ENCODE results near the gene RALGDS.

The RALGDS gene

DNA sequence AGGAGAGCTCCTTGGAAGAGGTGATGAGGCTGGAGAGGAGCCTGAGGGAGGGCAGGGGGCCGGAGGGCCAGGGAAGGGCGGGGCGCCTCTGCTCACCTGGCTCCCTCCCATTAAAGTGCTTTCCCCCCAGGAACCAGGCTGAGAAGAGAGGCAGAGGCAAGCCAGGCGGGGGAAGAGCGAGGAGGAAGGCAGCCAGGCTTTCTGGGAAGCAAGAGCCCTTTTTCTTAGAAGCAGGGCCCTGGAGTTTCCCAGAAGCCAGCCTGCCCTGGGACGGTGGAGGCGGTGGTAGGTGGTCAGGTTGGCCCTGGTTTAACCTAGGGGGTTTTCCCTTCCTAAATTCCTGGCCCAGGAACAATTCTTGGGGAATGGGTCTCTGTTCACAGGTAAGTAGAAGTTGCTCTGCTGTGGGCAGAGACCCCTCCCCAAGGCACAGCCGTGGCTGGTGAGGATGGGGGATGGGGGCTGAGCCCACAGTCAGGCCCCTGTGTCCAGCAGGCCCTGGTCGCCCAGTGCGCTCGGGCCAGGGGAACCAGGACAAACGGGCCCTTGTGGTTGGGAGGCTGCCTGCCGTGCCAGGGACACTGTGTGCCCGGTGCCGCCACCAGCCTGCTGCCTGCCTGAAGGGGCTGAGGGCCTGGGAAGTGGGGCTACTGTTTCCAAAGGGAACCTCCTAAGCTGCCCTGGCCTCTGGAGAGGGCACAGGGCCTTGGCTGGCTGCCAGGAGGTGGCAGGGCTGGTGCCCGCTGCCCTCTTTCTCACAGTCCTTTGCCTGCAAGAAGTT, 16.6 kb upstream of the RALGDS start:
- no peak for FAIRE-seq
- DNase-seq (ENCODE audit: low spot score): no peak

DNA sequence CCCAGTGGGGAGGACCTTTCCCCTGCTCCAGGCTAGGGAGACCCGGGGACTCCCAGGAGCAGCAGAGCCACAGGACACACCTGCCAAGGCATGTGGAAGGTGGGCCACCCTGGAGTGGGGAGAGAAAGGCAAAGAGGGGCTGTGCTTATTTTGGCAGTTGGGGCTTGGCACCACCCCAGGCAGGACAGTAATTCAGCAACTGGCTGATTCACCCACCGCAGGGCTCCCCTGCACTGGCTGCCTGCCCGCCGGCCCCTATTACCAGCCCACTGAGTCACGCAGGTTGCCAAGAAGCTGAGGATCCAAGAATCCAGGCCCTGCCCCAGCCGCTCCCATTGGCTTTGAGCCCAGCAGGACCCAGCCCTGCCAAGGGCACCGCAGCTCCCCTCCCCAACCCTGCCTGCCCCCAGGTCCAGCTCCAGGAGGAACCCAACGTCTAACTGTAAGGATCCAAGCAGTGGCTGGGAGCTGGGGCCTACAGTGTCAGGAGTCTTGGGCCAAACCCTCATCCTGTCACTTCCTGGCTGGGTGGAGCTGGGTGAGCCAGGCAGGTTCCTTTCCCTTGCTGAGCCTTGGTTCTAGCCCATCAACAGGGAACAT, 14.2 kb upstream of the RALGDS start:
- DNase-seq (ENCODE audit: low spot score) (peak; percentile 94), FAIRE-seq (peak; percentile 79)

DNA sequence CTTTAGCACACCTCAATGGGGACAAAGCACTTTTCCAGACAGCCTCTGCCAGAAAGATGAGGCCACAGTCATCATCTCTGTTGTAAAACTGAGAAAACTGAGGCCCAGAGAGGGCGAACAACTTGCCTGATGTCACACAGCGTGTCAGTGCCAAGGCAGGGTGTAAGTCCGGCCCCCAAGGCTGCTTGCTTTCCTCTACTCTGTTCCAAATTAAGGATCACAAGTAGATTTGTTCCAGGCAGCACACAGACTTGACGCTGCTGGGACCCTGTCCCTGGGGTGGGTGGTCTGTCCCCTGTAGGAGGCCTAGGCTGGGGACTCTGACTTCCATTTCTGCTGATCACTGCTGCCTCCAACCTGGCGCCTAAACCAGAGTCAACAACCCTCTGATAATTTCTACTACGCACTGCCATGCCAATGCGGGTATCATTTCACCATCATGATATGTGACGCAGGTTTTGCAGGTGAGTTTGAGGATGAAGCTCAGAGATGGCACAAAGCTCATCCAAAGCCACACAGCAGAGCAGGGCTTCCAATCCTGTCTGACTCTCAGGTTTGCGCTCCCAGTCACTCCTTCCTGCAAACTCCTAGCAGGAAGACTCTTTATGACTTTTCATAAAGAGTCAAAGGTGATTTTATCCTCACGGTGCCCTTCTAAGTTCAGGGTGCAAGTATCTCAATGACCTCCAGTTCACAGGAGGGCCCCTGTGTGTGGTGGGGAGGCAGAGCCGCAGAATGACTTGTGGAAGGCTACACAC, 13.5 kb upstream of the RALGDS start:
- no peak for FAIRE-seq

DNA sequence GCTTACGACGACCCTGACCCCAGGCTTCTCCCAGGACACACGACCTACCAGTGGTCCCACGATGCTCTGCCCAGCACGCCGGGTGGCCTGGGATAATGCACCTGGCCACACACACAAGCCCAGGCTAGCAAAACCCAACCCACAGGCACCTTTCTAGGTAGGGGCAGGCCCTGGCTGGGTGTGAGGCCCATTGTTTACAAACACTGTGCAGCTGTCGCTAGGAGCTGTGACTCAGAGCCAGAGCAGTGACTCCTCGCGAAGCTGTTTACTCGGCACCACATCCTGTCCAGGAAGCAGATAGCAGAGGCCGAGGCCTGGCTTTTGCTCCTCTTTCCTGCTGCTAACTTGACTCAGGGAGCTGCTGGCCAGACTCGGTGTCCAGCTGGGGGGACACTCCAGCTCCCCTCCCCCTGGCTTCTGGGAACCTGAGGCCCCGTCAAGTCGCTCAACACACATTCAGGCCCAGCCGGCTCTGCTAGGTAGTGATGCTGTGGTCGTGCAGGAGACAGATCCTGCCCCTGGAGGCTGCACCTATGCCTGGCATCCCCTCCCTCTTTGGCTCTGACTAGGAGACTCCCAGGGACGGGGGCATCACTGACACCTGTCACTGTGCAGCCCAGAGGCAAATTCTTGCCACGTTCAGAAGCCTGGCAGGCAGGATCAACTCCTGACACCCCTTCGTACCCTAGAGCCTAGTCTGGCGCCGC, 12.8 kb upstream of the RALGDS start:
- FAIRE-seq (peak; percentile 79), DNase-seq (ENCODE audit: low spot score) (peak; percentile 96)

More for the DNA sequence above, 13.5 kb upstream of the RALGDS start:
- no peak for DNase-seq (ENCODE audit: low spot score)

DNA sequence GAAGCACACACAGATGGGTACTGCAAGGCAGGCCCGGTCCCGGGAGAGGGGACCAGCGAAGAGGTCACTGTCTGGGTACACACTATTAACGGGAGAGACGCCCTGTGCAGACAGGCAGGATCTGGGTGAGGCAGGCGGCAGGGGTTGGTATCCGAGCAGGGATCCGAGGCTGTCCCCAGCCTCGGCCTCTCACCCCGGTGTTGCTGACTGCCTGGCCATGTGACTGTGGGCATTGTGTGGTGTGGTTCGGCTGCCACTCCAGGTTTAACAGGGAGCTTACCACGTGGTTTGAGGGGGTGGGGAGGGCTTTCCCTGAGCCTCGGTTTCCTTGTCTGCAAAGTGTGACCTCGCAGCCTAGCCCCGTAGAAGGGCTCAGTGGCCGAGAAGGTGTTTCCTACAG, 11.1 kb upstream of the RALGDS start:
- DNase-seq (ENCODE audit: low spot score): no peak
- no peak for FAIRE-seq

DNA sequence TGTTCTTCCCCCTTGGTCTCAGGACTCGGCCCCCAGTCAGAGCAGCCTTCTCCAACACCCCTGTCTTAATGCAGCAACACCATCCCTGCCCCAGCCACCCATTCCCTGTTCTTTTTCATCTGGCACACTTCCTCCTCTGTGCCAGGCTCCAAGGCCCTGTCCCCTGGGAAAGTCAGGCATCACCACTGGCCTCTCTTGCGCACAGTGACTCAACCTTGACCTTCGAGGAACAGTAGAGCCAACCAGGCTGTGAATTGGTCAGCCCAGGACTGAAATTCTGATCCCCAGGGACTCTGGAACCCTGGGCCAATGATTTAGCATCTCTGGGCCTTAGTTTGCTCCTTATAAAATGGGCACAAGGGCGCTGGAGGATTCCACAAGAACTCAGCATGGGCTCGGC, 10.5 kb upstream of the RALGDS start:
- no peak for FAIRE-seq
- no peak for DNase-seq (ENCODE audit: low spot score)

DNA sequence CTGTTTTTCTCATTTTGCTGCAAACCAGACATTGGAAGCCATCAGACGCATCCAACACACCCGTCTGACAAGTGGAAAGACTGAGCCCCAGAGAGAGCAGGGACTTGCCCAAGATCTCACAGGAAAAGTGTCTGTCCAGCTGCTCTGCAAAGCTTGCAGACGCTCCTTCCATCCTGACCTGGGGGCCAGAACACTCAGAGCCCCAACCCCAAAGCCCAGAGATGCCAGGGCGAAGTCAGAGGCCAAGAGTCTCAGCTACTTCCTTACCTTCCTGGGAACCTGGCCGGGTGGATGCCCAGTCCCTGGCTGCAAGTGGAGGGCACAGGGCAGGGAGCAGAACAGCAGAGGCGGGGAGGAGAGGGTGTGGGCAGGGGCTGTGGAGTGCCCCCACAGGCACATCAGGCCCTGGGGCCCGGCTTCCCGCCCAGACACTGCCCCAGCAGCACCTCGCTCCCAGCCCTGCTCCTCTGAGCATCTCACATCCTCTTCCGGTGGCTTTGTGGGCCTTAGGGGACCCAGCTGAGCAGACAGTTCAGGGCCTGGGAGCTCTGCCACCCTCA, 9.7 kb upstream of the RALGDS start:
- DNase-seq (ENCODE audit: low spot score) (no peak), FAIRE-seq (no peak)

DNA sequence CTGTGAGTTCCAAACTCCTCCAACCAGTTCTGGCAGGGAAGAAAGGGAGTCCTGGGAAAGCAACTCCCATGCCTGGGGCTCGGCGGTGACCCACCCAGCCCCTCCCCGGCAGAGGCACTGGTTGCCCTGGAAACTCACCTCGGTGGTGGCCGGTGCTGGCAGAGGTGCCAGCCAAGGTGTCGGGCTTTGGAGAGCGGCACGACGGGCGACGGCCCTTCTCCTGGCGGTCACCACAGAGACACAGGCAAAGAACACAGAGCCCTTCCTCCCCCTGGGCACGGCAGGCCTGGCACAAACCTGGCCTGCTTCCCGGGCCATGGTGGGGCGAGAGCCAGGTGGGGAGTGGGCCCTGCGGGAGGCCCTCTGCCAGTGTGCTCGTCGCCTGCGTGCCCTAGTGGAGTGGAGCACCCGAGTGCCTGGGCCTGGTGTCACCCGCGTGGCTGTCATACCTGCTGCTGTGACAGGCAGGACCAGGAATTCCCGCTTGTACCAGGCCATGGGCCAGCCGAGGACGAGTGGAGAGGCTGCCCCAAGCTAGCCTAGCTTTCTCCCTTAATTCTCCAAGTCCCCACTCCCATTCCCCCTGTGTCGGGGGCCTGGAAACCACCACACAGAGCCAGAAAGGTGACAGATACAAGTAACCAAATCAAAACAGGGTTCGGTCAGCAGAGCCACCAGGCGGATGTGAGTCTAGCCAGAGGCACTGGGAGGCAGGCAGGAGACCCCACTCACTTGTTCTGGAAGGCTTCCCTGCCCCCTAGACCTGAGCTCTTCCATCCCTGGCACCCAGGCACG, 8.2 kb upstream of the RALGDS start:
- FAIRE-seq (no peak), DNase-seq (ENCODE audit: low spot score) (no peak)

DNA sequence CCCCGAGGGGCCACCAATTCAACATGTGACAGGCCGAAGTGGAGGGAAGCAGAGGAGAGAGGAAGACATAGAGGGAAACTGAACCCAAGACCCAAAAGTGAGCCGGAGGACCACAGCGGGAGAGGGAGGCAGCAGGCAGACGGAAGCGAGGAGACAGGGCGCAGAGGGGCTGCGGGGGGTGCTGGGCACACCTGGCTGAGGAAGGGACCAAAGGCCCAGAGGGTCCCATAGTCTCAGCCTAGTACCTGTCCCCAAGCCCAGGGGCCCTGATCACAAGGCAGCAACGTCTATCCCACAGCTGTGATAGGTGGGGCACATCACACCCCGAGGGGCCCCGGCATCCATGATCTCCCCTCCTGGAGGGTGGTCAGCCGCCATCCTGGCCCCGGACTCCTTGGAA, 7.1 kb upstream of the RALGDS start:
- FAIRE-seq (no peak), DNase-seq (ENCODE audit: low spot score) (no peak)

DNA sequence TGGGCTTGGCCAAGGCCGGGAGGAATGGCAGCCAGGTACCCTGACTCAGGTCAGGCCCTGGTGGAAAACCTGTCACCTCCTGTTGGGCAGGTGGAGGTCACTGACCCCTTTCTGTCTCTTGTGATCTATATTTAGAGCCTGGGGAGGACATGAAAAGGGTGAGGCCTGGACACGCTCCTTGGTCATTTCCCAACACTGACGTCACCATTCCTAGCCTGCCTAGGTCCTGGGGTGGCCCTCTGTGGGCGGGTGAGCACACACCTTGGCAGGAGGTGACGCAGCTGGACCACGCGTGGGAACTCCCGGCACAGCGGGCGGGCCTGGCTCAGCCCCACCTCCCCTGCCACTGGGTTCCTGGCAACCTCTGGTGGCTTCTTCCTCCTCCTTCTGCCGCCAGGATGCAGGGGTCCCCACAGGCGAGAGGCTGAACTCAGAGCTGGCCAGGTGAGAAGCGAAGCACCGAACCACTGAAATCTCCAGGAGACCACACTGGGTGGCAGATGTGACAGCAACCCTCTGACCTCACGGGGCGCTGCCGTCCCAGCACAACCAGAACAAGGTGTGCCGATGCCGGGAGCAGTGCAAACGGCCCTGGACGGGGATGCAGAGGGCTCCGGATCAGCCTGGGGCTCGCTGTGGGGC, 6.4 kb upstream of the RALGDS start:
- peak; percentile 17 for DNase-seq (ENCODE audit: low spot score)
- FAIRE-seq: no peak

DNA sequence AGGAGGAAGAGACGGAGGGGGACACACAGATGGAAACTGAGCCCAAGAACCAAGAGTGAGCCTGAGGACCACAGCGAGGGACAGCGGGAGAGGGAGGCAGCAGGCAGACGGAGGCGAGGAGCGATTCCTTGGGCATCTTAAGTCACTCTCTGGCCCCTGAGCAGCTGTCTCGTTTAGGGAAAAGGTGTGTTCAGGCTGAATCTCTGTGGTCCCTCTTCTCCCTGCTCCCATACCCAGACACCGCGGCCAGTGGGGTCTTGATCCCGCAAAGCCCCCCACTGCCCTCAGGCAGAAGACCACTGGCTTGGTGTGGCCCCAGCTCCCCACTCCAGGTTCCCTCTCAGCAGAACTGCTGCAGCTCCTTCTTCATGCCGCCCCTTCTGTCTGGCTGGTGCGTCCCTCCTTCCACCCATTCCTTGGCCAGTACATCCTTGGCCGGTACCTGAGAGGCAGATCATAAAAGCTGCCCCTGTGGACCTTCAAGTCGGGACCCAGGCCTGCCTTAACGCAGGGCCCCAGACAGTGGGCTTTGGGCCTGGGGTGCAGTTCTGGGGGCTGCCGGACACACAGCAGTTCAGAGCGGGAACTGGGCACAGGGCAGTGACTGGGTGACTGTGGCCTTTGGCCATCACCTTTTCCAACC, 5.8 kb upstream of the RALGDS start:
- FAIRE-seq: no peak
- no peak for DNase-seq (ENCODE audit: low spot score)

DNA sequence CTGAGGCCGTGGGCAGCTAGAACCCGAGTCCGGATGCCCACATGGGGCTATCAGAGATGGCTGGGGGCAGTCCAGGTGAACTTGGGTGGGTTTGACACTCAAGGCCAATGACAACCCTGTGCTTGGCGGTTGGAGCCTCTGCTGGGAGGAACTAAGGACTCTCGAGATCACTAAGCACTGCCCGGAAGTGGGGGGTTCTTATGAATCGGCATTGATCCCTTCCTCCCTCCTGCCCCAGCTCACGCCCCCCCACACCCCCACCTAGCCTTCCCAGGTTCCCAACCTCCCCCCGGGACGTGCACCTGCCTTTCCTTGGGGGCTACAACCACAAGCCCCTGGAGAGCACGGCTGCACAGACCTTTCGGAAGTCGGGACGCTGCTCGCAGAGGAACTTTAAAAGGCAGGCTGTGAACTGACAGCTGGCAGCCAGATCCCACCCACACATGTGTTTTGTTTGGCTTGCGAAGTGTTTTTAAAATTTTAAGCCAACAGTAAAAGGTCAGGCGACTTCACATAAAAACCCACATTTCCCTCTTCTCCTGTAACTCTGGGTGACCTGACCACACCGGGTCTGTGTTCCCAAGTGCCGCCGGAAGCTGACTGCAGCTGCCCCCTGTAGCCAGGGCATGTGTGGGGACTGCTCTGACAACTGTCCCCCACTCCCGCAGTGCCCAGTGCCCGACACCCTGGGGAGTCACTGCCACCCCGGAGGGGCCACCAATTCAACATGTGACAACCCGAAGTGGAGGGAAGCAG, 5.1 kb upstream of the RALGDS start:
- no peak for DNase-seq (ENCODE audit: low spot score)

DNA sequence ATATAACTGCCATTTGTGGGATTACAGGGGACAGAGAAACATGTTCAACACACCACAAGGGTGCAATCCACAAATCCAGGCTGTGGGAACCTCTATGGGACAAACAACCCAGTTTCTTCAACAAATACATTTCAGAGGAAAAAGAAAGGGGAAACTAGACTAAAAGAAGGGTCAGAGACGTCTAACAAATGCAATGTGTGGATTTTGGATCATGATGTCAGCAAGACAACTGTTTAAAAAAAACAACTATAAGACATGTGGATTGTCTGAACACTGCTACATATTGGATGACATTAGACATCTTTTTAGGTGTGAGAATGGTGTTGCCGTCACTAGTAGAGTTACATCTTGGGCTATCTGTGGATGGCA, 3.9 kb upstream of the RALGDS start:
- DNase-seq (ENCODE audit: low spot score): no peak
- no peak for FAIRE-seq

More for the DNA sequence above, 5.1 kb upstream of the RALGDS start:
- FAIRE-seq: no peak

DNA sequence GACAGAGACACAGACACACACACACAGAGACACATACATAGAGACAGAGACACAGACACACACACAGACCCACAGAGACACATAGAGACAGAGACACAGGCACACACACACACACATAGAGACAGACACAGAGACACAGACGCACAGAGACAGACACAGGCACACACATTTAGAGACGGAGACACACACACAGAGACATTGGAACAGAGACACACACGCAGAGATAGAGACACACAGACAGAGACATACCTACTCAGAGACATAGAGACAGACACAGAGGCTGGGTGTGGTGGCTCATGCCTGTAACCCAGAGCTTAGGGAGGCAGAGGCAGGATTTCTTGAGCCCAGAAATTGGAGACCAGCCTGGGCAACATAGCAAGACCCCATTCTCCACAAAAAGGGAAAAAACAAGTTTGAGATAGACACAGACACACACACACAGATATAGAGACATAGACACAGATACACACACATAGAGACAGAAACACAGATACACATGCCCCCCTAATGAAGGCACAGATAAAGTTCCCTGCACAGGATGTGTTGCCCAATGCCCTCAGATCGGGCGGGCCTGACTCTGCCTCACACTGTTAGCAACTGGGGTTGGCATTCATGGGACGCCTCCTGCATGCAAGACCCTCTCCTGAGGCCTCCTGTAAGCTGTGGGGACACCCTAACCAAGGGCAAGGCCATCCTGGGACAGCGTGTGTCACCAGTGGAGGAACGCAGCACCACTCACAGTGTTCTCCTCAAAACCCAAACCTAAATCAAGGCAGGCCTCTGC, 3.3 kb upstream of the RALGDS start:
- DNase-seq (ENCODE audit: low spot score) (no peak), FAIRE-seq (no peak)

DNA sequence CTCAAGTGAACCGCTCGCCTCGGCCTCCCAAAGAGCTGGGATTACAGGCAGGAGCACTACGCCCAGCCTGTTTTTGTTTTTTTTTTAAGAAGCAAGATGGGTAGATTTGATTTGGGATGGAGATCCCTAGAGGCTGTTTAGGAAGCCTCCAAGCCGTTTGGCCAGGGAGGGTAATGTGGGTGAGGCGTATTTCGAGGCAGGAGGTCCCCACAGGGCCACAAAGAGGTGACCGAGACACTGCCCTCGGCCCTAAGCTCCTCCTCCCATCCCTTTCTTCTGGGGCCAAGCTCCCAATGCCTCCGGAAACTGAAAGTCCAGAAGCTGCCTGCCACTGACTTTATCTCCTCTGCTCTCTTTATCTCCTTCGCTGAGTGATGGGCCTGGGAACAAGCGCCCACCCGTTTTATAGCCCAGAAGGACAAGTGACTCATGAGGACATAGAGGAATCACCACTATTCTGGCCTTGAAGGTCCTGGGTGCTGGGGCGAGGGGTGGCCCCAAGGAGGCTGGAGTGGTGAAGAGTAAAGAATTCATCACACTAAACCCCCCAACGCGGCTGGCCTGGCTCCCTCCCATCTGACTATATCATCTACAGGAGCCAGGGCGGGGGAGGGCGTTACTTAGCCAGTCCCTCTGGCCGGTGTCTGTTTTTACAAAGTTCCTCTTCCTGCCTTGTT, 2.0 kb upstream of the RALGDS start:
- DNase-seq (ENCODE audit: low spot score): no peak
- FAIRE-seq: no peak

DNA sequence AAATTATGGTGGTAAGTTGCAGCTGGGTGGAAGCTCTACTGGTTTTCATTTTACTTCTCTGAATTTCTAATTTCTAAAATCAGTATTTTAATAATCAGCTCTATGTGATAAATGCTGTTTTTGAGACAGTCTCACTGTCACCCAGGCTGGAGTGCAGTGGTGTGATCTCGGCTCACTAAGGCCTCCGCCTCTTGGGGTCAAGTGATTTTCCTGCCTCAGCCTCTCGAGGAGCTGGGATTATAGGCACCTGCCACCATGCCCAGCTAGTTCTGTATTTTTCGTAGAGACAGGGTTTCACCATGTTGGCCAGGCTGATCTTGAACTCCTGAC, 1.5 kb upstream of the RALGDS start:
- no peak for FAIRE-seq
- DNase-seq (ENCODE audit: low spot score): no peak

DNA sequence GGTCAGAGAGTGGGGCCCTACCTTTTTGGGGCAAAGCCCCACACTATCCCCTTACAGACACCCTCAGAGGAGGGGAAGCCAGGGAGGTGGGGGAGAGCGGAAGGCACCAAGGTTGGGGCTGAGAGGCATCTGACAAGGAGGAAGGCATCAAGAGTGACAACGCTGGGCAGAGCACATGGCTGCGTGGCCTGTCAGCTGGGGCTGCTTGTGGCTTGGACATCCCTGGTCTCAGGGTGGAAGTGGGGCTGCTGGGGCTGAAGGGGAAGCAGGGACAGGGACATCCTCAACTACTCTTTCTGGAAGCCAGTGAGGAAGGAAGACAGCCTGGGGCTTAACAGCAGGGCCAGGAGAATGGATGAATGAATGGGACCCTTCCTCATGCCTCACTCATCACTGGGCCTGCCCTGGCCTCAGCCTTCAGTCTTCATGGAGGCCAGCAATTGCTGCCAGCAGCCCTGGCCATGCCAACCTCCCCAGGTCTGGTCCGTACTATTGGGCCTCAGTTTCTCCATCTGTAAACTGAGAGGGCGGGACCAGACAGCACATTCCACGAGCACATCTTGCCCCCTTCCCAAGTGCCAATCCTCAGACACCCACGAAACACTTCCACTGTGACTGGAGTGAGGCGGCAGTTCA, 993 bp upstream of the RALGDS start:
- FAIRE-seq: no peak
- DNase-seq (ENCODE audit: low spot score): no peak

All from urothelium cell line (cell line).